Esophagus mucosa (tissue), 1 donor: ENCODE results near the gene TBC1D25. TPM values are rescaled to one million over a fixed set of nuclear protein-coding genes. Genes with fewer than 3 reads are reported as not detected.
A peak's percentile ranks its signal among the peaks of the same experiment; 100 is the strongest.

ENCODE experiments used
- ATAC-seq: fragments of 200-7000 bp; cut with Tn5 transposase; one replicate; pipeline ENCODE4 v1.9.1; 2020
- total RNA-seq: library from RNA; stranded (reverse); gene quantifications from one replicate; pipeline ENCODE4 v1.2.4, GENCODE V29; 2023
- donor health status: DM: yes; HTN: yes; CAD: no.

Gene TBC1D25
- total RNA-seq, 1 donor from 2014 or later = 10.4 TPM

DNA sequence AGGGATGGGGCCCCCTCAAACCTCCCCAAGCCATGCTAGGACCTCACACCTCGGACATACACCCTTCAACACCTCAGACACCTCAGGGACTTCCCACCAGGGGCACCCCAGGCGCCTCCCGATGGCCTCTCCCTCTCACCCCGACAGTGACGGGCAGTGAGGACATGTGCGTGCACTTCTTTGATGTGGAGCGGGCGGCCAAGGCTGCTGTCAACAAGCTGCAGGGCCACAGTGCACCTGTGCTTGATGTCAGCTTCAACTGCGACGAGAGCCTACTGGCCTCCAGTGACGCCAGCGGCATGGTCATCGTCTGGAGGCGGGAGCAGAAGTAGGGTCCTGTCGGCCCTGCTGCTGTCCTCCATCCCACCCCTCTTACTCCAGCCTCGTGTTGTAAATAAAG is 65.2 kb downstream of the TBC1D25 start:
- no peak for ATAC-seq

DNA sequence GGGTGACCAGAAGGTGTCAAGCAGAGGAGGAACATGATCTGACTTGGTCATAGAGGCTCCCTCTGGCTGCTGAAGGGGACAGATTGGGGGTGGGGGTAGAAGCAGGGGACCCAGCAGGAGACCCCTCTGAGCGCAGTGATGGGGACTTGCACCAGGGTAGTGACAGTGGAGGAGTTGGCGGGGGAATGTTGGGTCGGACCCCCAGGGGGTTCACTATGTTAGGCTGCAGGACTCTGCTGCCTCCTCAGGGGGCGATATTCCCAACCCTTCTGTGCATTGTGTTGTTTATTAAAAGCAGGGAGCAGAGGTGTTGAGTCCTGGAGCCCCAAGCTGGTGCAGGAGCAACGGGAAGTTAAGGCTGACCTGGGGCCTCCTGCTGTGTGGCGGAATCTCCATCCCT is 66.6 kb downstream of the TBC1D25 start:
- ATAC-seq = peak; percentile 31

DNA sequence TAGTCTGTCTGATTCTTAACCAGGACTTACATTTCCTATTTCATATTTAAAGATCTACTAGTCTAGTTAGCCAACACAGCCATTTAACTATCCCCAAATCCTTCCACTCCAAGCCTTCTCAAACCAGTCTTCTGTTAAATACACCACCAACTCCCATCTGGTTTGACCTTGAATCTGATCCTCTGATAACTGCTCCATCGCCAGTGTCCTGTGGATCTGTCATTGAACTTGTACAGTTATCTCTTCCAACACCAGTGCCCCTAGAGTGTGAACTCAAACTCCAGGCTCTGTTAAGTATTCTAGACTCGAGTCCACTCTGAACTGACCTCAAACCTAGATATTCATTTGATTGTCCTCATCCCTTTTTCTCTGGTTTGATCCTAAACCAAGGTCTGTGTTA is 72.2 kb downstream of the TBC1D25 start:
- no peak for ATAC-seq

Other genes with a start within 250 kb of the TBC1D25 start
- gene SSX3, start 183.0 kb upstream of the TBC1D25 start, total RNA-seq = not detected
- gene SSX4, start 156.2 kb upstream of the TBC1D25 start, total RNA-seq = not detected
- not detected for gene SSX4B, start 127.8 kb upstream of the TBC1D25 start, total RNA-seq
- gene SLC38A5, start 69.5 kb upstream of the TBC1D25 start, total RNA-seq = 13.6 TPM
- gene FTSJ1, start 63.5 kb upstream of the TBC1D25 start, total RNA-seq = 33.8 TPM
- gene PORCN, start 30.7 kb upstream of the TBC1D25 start, total RNA-seq = 10.3 TPM
- 221 TPM for gene EBP, start 17.9 kb upstream of the TBC1D25 start, total RNA-seq
- 273 TPM for gene RBM3, start 34.8 kb downstream of the TBC1D25 start, total RNA-seq
- gene WDR13, start 57.8 kb downstream of the TBC1D25 start, total RNA-seq = 70.2 TPM
- 1.2 TPM for gene WAS, start 144.1 kb downstream of the TBC1D25 start, total RNA-seq
- 6.4 TPM for gene SUV39H1, start 157.0 kb downstream of the TBC1D25 start, total RNA-seq
- gene GLOD5, start 222.0 kb downstream of the TBC1D25 start, total RNA-seq = 0.52 TPM
- gene GATA1, start 246.9 kb downstream of the TBC1D25 start, total RNA-seq = not detected